Astrocyte (in vitro differentiated cells and primary cell): ENCODE data around the gene HBZ.

ENCODE experiments used
- EZH2 ChIP-seq: IDR thresholded peaks from 2 replicates; pipeline ENCODE4 v1.6.1; 2012; ENCODE audit warnings: mild to moderate bottlenecking, low read length, inconsistent platforms; ENCODE audit not compliant: insufficient read depth
- TF ChIP-seq, protein P1 (sequence below): IDR thresholded peaks from 2 replicates; pipeline ENCODE4 v1.5.1; 2011; ENCODE audit warnings: low read depth, mild to moderate bottlenecking, inconsistent platforms, low read length, moderate library complexity; ENCODE audit not compliant: insufficient read depth

DNA sequence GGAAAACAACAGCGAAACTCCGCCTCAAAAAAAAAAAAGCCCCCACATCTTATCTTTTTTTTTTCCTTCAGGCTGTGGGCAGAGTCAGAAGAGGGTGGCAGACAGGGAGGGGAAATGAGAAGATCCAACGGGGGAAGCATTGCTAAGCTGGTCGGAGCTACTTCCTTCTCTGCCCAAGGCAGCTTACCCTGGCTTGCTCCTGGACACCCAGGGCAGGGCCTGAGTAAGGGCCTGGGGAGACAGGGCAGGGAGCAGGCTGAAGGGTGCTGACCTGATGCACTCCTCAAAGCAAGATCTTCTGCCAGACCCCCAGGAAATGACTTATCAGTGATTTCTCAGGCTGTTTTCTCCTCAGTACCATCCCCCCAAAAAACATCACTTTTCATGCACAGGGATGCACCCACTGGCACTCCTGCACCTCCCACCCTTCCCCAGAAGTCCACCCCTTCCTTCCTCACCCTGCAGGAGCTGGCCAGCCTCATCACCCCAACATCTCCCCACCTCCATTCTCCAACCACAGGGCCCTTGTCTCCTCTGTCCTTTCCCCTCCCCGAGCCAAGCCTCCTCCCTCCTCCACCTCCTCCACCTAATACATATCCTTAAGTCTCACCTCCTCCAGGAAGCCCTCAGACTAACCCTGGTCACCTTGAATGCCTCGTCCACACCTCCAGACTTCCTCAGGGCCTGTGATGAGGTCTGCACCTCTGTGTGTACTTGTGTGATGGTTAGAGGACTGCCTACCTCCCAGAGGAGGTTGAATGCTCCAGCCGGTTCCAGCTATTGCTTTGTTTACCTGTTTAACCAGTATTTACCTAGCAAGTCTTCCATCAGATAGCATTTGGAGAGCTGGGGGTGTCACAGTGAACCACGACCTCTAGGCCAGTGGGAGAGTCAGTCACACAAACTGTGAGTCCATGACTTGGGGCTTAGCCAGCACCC lies 22.8 kb downstream of the HBZ start:
- TF ChIP-seq, protein P1, sequence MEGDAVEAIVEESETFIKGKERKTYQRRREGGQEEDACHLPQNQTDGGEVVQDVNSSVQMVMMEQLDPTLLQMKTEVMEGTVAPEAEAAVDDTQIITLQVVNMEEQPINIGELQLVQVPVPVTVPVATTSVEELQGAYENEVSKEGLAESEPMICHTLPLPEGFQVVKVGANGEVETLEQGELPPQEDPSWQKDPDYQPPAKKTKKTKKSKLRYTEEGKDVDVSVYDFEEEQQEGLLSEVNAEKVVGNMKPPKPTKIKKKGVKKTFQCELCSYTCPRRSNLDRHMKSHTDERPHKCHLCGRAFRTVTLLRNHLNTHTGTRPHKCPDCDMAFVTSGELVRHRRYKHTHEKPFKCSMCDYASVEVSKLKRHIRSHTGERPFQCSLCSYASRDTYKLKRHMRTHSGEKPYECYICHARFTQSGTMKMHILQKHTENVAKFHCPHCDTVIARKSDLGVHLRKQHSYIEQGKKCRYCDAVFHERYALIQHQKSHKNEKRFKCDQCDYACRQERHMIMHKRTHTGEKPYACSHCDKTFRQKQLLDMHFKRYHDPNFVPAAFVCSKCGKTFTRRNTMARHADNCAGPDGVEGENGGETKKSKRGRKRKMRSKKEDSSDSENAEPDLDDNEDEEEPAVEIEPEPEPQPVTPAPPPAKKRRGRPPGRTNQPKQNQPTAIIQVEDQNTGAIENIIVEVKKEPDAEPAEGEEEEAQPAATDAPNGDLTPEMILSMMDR: no peak
- no peak for TF ChIP-seq EZH2
